Placental epithelial cell (primary cell): ENCODE measurements around the gene STAC2. TPM values are rescaled to one million over a fixed set of nuclear protein-coding genes. Genes with fewer than 3 reads are reported as not detected.

ENCODE experiments used
- total RNA-seq: library from RNA; depleted of rRNA; stranded (reverse); fragments of >200 nt; gene quantifications from 2 replicates; pipeline ENCODE4 v1.2.3, GENCODE V29; 2012

Gene STAC2, protein sequence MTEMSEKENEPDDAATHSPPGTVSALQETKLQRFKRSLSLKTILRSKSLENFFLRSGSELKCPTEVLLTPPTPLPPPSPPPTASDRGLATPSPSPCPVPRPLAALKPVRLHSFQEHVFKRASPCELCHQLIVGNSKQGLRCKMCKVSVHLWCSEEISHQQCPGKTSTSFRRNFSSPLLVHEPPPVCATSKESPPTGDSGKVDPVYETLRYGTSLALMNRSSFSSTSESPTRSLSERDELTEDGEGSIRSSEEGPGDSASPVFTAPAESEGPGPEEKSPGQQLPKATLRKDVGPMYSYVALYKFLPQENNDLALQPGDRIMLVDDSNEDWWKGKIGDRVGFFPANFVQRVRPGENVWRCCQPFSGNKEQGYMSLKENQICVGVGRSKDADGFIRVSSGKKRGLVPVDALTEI
- not detected in 2 replicates for total RNA-seq

DNA sequence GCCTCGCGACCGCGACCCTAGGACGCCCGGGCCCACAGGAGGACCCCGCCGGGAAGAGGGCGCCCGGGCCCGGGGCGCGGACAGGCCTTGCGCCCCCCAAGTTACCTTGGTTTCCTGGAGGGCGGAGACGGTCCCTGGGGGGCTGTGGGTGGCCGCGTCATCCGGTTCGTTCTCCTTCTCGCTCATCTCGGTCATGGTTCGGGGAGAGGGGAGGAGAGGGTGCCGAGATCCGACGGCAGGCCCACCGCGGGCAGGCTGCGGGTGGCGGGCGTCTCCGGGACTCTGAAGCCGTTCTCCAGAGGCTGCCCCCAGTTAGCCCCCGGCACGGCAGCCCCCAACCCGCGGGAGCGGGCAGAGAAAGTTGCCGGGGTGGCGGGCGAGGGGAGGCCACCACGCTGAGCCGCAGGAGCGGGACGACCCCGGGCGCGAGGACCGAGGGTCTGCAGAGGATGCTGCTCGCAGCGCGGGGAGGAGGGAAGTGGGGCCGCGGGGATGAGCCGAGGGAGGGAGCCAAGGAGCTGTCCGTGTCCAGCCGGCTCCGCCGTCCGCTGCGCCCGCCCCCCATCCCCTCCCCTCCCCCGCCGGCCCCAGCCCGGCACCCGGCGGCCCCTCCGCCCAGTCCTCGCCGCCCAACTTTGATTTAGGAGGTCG is at the start of gene STAC2:
STAC2 (minus strand) TSS at position 638 of the 651 bp plus-strand sequence; CDS start at position 195, 443 bp downstream.

DNA sequence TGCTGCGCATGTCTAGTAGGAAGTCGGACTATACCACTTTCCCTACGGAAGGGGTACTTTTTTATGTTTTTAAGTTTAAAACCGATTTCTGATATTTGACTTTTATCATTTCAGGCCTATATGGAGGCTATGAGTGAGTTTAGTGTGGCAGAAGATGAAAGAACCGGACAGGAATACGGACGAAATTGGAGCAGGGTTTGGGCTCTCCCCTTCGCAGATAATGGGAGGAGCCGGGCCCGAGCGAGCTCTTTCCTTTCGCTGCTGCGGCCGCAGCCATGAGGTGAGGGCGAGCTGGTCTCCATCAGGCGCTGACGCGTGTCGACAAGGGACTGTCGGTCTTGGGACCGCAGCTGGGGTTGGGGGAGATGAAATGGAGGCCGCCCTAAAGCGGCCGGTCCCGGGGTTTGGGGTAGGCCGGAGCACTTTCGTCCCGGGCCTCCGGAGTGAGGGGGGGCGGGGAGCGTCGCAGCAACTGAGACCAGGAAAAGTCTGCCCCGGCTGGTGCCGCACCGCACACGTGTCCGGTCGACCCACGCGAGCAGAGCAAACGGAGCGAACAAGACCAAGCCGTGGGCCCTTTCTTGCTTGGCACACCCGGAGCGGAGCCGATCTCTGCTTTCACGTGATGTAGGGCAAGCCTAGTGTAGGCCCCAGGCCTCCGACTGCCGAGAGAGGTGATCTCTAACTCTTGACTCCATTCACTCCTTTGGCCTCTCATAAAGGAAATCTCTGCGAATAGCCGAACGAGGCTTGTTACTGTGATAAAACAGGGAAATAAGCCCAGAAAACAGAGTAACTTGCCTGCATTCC is 25.5 kb downstream of the STAC2 start, which contains the start of gene RPL19:
RPL19 (plus strand) TSS at position 214 of the 810 bp plus-strand sequence; CDS start at position 276, 62 bp downstream.

DNA sequence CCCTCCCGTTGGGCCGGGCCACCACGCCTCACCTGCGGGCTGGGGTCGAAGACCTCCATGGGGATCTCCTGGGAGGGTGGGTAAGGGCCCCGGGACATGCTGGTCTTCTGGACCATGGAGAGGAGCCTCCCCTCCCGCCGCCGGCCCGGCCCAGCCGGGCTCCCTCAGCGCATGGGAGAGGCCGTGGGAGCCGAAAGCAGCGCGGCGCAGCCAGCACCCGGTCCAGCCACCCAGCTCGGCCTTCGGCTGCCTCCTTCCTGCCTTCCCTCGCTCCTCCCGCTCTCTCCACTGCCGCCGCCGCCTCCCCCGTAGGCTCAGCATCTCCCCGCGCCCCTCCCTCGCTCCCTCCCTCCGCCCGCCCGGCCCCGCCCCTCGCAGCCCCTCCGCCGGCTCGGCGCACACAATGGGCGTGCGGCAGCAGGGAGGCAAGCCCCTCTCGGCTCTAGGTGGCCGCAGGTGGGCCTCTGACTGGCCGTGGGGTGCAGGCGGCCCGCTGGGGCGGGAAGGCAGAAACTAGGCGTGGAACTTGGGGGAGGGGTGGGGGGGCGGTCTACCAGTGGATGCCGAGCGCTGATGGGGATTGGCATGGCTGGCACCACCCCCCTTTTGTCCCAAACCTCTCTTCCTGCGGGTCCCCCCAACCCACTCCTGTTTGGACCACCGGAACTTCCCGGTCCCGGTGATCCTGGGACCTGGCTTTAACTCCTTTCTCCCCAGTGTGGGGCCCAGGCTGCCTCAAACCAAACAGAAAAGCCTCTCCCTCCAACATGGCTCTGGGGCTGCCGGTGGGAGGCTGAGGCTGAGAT is 28.2 kb downstream of the STAC2 start, which contains the start of gene CACNB1:
CACNB1 (minus strand) TSS at position 290 of the 806 bp plus-strand sequence; CDS start at position 116, 174 bp downstream.

DNA sequence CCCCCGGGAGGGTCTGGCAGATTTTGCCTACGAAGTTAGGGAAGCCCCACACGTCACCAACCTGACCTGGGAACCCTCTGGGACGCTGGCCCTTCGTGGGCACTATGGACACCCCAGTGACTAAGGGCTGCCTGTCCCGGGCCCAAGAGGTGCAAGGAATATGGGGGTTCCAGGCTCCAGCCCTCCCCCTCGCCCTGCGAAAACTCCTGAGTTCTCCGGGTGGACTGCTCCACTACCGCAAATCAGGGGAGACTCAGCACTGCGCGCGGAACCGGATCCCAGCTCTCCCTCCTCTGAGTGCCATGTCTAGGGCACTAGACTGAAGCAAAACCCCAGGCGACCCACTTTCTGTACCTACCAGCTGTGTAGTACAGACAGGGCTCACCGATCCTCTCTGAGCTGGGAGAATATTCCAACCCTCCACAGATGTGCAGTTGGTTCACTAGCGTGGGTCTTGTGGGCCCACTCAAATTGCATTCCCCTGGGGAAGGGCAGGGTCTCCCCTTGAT is 59.9 kb downstream of the STAC2 start, which contains the start of gene ARL5C:
ARL5C (minus strand) TSS at position 321 of the 509 bp plus-strand sequence. CDS start 401 bp downstream, outside the sequence.

Other genes with a start within 250 kb of the STAC2 start
- 0.39 TPM in 1 of 2 replicates, not detected in the other for gene PLXDC1, start 74.3 kb downstream of the STAC2 start, total RNA-seq
- not detected in 2 replicates for gene ARL5C, start 59.8 kb downstream of the STAC2 start, total RNA-seq
- 2.0 and 2.8 TPM in 2 replicates for gene CACNB1, start 28.3 kb downstream of the STAC2 start, total RNA-seq
- gene RPL19, start 25.7 kb downstream of the STAC2 start, total RNA-seq = 1,233 and 1,470 TPM in 2 replicates
- 9.8 and 15.2 TPM in 2 replicates for gene FBXL20, start 175.7 kb upstream of the STAC2 start, total RNA-seq
- gene MED1, start 225.3 kb upstream of the STAC2 start, total RNA-seq = 13.3 and 23.5 TPM in 2 replicates
- gene CDK12, start 235.5 kb upstream of the STAC2 start, total RNA-seq = 37.8 and 38.1 TPM in 2 replicates